HG02571 (cell line): ENCODE data around the gene RHBDL3.

Experiments used
- ATAC-seq: cut with Tn5 transposase; IDR thresholded peaks from one replicate; pipeline ENCODE4 v1.9.1; 2021; ENCODE audit warnings: mild to moderate bottlenecking, moderate library complexity; ENCODE audit not compliant: unreplicated experiment

Gene RHBDL3

DNA sequence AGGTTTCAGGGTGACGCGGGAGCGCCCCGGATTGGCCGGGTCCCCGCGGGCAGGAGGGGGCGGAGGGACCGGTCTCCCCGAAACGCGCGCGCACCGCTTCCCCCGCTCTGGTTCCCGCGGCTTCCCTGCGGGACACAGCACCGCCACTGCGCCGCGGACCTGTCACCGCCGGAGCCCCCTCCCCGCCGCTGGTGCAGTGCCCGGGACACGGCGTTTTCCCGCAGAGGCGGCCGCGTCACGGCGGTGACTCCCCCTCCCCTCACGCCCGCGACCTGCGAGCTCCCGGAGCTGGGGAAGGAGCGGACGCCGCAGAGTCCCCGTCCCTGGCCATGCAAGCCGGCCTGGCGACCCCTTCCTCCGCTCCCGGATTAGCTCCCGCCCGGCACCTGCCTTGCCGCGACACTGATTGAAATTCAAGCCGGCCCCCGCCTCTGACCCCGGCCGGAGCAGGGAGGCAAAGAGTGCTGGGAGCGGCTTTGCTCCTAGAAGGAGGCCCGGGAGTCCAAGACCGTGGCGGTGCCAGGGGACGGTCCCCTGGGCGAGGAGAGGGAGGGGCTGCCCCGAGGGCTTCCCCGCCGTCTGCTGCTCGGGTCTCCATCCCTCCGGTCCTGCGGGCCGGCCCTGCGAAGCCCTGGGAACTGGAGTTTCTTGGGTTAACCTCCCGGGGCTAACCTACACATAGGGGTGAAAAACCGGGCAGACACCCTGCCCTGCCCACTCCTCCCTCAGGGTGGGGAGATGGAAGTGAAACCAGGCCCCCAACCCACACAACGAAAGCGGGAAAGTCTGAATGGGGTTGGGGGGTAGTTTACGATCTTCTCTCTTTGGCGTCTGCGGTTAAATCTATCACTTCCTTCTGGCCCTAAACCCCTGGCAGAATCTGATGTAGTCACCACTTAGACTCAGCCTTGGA, 1.0 kb downstream of the RHBDL3 start:
- no peak for ATAC-seq

DNA sequence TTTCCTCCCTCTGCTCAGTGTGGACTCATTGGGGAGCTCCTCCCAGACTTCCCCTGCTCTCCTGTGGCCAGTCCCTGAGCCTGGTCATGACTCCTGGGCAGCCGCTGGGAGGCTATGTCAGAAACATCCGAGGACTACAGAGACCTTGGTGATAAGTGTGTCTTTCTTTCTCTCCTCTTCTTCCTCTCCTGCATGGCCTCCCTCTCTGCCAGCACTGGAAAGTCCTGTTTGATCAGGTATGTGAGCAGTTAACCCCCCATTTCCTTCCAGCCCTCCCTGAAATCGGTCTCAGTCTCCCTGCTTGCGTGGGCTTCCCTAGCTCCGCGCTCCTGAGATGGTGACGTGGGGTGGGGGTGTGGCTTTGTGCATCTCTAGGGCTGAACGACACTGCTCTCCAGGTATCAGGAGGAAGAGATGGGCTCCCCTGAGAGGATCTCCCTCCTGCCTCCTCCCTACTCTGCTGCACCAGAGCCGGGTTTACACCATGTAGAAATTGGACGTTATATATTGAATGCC, 2.1 kb downstream of the RHBDL3 start:
- no peak for ATAC-seq

DNA sequence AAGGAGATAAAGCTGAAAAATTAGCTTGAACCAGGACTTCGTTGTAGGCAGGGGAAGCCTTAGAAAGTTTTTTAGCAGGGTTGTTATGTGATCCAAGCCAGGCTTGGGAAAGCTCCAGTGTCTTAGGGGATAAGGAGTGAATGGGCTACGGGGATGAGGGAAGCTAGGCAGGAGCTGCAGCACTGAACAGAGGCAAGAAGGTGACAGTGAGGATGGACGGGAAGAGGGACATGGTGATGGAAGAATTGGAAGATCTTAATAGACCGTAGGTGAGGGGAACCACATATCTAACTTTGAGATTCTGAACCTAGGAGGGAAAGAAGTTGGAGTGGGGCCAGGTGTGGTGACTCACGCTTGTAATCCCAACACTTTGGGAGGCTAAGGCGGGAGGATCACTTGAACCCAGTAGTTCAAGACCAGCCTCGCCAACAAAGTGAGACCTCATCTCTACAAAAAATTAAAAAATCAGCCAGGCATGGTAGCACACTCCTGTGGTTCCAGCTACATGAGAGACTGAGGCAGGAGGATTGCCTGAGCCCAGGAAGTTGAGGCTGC, 3.2 kb downstream of the RHBDL3 start:
- no peak for ATAC-seq

DNA sequence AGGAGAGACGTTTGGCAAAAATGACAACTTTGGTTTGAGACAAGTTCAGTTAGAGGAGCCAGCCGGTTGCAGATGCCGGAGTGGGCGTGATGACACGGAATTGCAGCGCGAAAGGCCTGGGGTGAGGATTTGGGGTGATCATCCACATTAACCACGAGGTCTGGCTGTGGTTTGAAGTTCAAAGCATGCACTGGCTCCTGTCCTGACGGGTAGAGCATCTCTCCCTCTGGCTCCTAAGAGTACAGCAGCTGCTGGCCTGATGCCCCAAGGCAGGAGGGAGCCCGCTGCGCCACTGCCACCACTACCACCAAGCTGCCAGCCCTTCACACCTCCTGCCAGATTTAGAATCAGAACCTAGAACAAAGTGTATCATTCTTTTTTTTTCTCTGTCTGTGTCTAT, 3.7 kb downstream of the RHBDL3 start:
- ATAC-seq, result no peak

DNA sequence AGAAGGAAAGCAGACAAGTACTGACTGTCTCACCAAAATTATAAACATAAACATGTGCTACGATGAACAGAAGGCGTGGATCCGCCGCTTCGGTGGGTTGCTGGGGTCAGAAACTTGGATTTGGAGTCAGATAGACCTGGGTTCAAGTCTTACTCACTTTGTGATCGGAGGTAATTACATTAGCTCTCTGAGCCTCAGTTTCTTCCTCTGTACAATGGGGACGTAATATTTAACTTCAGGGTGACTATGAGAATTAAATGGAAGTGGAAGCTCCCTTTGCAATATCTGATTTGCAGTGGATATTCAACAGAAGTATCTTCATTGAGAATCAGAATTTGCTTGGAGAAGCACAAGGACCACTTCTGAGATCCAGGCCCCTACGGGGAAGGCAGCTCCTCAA, 6.2 kb downstream of the RHBDL3 start:
- no peak for ATAC-seq

DNA sequence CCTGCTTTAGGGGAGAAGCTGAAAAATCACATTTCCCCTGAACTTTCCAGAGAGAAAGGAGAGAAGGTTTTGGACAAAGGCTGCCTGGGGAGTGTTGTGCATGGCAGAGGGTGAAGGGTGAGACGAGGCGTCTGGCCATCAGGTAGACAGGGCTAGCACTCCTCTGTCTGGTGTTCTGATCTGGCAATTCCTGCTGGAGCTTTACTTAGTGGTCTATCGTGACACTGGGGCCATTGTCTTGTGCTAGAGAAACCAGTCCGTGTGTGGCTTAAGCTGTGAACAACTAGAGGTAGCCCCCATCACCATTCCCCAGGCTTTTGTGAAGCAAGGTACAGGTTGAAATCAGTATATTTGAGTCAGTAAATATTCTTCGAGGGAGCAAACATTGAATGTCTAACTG, 8.5 kb downstream of the RHBDL3 start:
- ATAC-seq, result no peak

DNA sequence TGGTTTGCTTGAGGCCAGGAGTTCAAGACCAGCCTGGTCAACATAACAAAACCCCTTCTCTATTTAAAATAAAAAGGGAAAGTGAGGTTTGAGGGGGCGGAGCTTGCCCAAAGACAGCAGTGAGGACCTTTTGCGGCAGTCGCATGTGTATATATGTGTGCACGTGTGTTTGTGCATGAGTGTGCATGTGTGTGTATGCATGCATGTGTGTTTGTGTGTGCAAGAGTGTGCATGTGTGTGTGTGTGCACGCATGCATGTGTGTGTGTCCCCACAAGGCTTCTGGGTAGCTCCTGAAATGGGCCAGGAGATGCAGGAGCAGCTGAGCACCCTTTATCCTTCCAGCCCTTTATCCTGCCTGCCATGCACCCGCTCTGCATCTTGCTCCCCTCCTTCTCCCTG, 9.0 kb downstream of the RHBDL3 start:
- ATAC-seq, result no peak

DNA sequence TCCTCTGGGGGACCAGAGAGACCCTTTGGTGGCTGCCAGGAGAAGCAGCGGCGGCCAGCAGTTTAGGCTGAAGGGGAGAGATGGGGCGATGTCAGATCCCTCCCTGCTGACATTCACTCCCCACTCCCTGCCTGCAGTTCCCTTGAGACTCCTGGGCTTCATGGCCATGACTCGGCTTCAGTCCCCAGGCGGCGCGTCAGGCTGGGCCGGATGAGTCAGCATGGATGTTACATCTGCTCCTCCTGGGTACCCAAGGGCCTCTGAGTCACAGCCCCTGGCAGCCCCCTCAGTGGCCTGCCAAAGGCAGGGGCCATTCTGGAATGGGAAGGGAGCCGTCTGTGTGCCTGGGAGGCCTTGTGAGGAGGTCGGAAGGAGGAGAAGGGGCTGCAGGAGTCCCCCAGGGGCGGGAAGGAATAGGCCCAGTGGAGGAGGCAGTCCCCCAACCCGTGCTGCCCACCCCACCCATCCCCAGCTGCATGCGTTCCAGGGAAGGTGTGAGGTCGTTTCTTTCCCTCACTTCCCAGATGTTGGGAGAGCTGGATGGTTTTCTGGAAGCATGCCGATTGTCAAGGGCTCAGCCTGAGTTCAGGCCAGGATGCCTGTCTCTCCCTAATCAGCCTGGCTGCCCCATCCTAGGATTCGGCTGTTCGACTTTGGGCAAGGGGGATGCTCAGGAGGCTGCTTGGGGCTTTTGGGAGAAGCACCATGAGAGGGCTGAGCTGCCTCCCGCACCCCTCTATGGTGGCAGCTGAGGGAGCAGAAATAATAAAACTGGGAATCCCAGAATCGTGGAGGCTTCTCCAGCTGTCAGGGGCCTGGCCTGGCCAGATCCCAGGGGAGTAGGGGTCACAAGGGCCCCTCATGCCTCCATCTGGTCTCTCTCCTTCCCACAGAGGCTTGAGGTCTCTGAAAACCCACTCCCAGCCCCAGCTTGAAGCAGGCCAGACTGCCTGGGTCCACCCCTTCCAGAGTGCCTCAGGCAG, 9.7 kb downstream of the RHBDL3 start:
- no peak for ATAC-seq

DNA sequence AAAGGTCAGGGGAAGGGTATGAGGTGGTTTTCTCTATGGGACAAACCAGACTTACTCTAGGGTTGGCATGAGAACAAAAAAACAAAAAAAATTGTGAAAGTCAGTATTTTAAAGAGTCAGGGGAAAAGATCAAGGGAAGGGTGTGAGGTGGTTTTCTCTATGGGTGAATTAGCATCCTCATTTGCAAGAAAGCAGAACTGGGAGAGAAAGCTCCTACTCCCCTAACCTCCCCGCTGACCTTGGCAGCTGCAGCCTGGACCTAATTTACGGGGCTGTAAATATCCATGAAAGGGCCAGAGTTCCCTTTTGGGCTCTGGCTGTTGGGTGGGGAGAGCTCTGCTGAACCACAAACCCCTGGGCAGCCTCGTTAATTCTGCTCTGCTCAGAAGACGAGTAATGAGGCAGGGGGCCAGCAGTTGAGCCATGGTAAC, 10.6 kb downstream of the RHBDL3 start:
- no peak for ATAC-seq

DNA sequence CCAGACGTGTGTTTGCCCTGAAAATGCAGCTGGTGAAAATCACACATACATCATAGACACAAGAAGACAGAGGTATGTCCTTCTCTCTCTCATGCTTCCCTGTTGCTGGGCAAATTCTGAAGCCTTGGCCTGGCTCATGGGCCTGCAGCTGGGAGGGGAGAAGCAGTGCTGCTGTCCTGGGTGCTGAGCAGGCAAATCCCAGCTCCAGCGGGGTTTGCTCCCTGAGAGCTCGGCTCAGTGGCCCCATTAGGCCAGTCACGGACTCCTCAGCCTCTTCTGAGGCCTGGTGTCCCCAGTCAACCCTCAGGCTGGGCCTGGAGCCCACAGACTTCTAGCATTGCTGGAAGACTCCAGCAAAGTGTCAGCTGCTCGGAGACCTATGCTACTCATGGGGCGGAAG, 11.7 kb downstream of the RHBDL3 start:
- ATAC-seq, result no peak

DNA sequence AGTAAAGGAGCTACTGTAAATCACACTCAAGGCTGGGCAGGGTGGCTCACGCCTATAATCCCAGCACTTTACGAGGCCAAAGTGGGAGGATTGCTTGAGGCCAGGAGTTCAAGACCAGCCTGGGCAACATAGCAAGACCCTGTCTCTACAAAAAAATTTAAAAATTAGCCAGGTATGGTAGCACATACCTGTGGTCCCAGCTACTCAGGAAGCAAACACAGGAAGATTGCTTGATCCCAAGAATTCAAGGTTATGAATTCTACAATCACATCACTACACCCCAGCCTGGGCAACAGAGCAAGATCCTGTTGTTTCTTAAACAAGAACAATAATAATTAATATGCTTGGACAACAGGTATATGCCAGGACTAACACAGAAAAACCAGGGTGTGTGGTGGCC, 13.2 kb downstream of the RHBDL3 start:
- ATAC-seq, result no peak

DNA sequence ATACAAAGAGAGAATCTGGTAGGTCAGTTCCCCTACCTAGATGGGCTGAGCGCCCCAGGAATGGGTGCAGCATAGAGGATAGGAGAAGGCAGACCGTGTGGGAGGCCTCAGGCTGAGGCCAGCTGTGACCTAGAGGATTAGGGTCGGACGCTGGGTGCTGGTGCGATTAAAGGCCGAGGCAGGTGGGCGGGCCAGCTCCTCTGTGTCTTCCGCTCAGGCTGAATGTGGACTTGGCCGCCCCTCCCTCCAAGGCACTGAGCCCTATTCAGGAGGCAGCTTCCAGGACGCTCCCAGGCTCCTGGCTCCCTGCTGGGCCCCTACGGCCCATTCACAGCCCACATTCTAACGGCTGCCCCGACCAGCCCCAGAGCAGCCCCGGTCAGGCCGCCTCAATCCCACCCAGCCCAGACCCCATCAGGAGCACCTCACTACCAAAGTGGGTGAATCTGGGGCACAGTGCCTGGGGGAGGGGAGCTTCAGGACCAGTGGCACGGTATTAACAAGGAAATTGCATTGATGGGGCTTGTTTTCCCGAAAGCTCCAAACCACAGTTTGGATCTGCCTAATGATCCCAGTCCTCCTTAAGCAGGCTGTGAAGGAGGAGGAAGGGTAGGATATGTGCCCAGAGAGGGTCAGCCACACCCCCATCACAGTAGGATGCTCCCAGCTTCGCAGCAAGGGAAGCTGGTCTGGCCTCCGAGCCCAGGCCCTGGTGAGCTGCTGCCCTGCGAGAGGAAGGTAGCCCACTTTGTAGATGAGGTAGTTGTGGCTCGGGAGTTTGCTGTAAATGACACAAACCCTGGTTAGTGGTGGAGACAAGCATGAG, 14.5 kb downstream of the RHBDL3 start:
- no peak for ATAC-seq

DNA sequence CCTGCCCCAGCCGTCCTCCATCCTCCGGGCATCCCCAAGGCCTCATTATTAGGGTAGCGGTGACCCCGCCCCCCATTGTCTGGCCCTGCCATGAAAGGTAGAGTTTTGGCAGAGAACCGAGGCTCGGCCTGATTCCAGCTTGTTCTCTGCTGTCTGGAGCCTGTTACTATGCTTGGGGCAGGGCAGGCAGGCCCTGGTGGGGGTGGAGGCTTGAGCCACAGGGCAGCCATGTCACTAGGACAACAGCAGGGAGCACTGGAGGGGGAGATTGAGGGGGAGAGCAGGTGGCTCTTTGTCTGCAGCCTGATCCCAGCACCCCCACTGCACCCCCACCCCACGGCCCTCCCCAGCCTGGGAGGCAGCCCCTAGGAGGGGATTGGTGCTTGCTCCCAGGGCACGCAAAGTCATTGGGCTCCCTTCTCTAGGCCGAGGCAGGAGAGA, 15.4 kb downstream of the RHBDL3 start:
- no peak for ATAC-seq

DNA sequence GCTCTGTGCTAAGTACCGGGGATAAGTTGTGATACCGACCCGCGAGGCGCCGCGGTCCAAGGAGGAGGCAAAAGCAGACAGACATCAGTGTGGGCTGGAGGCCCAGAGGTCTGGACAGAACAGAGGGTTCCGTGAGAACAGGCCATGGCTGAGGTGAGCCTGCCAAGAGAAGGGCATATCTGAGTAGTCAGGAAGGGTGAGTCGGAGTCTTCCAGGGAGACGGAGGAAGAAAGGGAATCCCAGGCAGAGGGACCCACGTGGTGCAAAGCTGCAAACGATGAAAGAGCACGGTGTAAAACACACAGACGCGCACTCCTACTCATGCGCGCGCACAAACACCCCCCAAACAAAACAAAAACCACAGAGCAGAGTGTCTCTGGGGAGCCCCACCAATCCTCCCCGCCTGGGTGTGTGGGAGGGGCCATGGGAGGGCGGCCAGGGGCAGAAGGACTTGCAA, 18.1 kb downstream of the RHBDL3 start:
- no peak for ATAC-seq

DNA sequence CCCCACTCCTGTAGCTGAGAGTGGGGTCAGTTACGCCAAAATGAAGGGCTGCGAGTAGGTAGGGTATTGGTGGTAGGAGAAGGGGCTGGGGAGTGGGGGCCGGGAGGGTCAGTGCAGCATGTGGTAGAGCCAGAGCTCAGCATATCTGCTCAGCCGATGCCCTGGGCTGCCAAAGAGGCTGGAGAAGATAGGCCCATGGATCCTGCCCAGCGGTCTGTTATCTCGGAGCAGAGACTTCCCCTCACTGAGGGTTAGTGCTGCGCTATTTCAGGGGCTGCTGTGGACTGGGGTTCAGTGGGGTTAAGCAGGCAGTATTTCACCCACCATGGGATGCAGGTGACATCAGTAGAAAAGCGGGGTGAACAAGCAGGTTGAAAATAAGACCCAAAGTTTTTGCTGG, 19.7 kb downstream of the RHBDL3 start:
- no peak for ATAC-seq

DNA sequence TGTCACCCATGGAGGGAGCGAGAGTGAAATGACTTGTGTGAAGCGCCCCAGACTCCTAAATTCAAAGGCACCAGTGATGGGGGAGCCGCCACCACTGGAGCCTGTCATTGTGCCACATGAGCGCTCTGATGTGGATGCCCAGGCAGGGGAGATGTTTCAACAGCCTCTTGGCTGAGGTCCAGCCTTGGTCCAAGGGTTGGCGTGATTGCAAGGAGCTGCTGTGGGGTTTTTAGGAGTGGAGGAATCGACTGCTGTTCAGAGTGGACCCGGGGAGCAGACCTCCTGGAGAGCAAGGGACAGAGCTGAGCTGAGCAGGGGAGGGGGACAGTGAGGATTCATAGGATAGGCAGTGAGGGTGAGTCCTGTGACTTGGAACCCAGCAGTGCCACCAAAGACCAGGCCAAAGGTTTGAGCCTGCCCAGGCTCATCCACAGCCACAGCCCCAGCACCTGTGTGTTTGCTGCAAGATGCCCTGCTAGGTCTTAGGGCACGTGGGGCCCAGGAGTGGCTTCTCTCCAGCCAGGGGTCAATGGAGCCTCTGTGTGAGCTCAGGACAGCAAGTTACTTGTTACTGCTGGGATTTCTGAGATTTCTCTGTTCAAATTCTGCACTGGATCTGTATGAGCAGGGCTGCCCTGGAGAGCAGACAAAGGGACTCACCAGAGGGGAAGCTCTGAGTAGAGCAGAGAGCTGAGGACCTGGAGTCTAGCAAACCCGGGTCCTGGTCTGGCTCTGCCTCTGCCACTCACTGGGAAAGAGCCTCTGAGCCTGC, 20.3 kb downstream of the RHBDL3 start:
- no peak for ATAC-seq

DNA sequence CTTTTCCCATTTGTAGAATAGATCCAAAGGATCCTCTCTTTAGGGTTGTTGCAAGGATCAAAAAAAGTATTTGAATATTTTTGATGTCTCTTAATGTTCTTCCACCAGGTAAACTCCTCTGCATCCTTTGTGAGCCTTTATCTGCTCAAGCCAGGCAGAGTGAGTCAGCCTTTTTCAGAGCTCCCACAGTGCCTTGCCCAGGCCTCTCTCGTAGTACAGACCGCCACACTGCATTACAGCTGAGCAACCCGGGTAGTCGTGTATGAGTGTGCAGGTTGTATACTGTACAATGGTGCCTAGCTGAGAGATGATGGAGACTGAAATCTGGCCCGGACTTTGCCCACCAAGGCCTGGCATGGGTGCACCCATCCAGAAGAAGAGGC, 20.9 kb downstream of the RHBDL3 start:
- no peak for ATAC-seq

DNA sequence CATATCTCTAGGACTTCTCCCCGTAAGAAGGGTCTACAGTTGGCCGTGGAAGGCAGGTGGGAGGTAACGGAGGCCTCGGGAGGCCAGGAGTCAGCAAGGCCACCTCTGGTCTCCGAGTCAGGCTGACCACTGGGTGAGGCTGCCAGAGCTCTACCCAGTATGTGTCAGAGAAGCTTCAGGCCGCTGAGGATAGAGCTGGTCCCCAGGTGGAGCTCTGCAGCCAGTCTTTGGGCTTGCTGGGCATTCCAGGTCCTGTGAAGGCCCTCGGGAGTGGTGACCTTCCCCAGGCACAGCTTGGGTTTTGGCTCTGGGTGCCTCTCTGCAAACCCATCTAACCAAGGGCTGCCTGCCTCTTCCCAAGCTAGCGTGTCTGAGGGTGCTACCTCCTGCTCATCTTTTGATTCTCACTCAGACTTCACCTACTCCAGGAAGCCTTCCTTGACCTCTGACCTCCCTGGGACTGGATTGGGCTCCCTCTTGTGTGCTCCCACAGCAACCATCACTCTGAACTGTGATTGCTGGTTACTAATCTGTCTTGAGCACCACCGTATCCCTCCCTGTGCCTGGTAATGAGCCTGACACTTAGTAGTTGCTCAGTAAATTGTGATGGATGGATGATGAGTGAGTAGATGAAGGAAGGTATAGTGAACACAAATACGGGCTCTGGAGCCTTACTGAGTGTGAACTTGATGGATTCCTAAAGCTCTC, 22.3 kb downstream of the RHBDL3 start:
- ATAC-seq, result no peak

DNA sequence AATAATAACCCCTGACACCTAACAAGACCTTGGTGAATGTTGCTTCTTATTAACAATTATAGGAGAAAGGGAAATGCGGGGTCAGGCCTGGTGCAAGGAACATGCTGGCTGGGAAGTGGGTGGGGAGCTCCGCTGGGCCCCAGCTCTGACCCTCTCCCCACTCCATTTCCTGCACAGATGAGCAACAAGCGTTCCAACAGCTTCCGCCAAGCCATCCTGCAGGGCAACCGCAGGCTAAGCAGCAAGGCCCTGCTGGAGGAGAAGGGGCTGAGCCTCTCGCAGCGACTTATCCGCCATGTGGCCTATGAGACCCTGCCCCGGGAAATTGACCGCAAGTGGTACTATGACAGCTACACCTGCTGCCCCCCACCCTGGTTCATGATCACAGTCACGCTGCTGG, 23.0 kb downstream of the RHBDL3 start:
- ATAC-seq, result no peak
